GM19468 (cell line): Measurements from ENCODE around the gene HOXB7.

Source experiments
- ATAC-seq: cut with Tn5 transposase; IDR thresholded peaks from one replicate; pipeline ENCODE4 v1.9.1; 2021; ENCODE audit warnings: mild to moderate bottlenecking, moderate library complexity, moderate number of reproducible peaks; ENCODE audit not compliant: unreplicated experiment; ENCODE audit errors: extremely low read depth

The HOXB7 gene

GRCh38 chr17:48597778-48598631 is 12.8 kb downstream of the HOXB7 start:
- ATAC-seq: no peak

- no peak for ATAC-seq
These were observed 13.4 kb downstream of the HOXB7 start for GRCh38 chr17:48597528-48597777.

DNA sequence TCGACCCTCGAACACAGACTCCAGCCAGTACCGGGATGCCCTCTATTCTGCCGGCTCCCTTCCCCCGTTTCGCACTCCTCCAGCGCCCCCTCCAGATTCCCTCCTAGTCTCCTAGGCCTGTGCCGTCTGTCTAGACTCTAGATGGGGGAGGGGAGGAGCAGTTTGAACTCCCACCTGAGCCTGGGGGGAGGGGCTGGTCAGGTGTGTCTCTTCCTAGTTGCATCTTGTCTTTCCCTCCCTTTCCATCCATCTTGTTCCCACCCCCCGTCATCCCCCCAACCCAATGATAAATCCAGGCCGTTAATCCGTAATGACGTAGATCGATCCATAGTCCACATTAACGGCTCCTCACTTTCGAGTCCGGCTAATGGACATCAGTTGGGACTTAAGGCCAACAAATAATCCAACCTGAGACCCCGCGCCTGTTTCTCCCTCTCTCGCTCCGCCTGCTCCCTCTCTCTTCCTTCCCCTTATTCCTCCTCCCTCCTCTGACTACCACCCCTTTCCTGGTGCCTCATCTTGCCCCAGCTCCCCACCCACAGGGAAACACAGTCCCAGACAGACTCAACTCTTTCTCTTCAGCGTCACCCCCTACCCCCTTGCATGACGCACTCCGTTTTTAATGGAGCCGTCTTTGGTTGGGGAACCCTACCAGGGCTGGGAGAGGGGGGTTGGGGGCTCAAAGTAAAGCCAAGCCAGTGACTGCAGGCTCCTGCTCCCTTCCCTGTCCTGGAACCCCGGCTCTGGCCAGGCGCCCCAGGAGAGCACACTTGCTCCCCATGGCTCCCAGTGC is 13.9 kb downstream of the HOXB7 start:
- ATAC-seq: no peak

- no peak for ATAC-seq
These were observed 14.7 kb downstream of the HOXB7 start for GRCh38 chr17:48596000-48596734.

GRCh38 chr17:48595278-48595999 is 15.4 kb downstream of the HOXB7 start:
- ATAC-seq: no peak

- ATAC-seq: no peak
These were observed 16.1 kb downstream of the HOXB7 start for GRCh38 chr17:48594538-48595277.

GRCh38 chr17:48593840-48594537 is 16.8 kb downstream of the HOXB7 start:
- no peak for ATAC-seq

GRCh38 chr17:48593126-48593829 is 17.5 kb downstream of the HOXB7 start, which contains the start of gene HOXB5:
Gene HOXB5, minus strand, starts transcription at chr17:48593779. Its CDS starts 97 bp downstream, at chr17:48593682.
- ATAC-seq: no peak

DNA sequence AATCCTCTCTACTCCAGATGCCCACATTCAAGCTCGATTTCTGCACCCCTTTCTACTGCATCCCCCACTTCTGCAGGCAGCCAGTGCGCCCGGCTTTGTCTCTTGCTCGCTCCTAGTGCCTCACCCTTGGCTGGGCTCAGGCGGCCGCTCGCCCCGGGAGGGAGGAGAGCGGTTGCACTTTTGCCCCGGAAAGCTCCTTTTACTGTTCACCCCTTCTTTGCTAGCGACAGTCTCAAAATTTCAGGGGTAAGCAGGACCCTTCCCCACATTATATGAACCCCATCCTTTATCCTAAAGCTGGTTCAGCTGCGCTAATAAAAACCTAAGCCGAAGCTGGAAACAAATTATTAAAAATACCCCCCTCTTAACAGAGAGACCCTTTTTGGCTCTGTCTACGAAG is 18.2 kb downstream of the HOXB7 start:
- no peak for ATAC-seq

DNA sequence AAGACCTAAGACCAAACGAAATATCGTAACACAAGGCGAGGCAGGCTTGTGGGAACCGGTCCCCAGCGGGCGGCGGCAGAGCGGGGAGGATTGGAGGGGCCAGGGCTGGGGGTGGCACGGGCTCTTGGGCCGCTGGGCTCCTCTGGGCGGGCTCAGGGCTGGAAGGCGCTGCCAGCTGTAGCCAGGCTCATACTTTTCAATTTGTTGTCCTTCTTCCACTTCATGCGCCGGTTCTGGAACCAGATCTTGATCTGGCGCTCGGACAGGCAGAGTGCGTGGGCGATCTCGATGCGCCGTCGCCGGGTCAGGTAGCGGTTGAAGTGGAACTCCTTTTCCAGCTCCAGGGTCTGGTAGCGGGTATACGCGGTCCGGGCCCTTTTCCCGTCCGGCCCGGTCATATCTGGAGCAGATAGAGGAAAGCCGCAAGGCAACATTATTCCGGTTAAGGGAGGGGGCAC is 18.7 kb downstream of the HOXB7 start:
- no peak for ATAC-seq

- ATAC-seq: no peak
These were observed 19.4 kb downstream of the HOXB7 start for GRCh38 chr17:48591255-48592056.

GRCh38 chr17:48590607-48591161 is 20.1 kb downstream of the HOXB7 start:
- ATAC-seq: no peak

DNA sequence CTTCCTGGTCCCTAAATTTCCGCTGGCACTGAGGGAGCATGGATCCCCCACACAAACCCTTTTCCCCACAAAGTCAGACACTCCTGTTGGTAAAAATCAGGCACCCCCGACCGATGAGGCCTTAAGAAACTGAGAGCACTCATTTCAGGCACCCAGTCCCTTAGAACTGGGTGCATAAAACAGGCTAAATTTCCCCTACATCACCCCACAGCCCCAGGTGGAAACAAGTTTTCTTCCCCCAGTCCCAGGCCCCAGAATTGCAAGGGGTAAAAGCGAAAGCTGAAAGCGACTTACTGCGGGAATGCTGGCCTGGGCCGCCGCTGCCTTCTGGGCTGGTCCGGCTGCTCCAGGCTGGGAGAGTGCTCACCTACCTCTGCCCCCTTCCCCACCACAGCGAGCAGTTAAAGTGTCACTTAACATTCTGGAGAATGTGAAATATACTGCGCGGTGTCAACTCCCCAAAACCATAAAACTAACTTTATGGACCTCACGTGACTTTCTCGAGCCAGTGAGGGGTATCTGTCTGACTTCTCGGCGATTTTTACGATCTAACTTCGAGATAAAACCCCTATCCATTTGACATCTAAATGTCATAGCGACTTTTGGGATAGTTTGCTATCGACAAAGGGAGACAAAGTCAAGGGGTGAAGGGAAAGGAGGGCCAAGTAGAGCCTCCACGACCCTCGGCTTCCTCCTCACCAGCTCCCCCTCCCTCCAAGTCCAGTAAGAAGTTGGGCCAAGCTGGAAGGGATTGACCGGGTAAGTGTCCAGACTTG is 20.8 kb downstream of the HOXB7 start, which contains the start of gene HOXB3:
Gene HOXB3, minus strand, starts transcription at position 411 of the 776 bp plus-strand sequence. CDS start 37,767 bp downstream, outside the sequence.
- ATAC-seq: no peak

DNA sequence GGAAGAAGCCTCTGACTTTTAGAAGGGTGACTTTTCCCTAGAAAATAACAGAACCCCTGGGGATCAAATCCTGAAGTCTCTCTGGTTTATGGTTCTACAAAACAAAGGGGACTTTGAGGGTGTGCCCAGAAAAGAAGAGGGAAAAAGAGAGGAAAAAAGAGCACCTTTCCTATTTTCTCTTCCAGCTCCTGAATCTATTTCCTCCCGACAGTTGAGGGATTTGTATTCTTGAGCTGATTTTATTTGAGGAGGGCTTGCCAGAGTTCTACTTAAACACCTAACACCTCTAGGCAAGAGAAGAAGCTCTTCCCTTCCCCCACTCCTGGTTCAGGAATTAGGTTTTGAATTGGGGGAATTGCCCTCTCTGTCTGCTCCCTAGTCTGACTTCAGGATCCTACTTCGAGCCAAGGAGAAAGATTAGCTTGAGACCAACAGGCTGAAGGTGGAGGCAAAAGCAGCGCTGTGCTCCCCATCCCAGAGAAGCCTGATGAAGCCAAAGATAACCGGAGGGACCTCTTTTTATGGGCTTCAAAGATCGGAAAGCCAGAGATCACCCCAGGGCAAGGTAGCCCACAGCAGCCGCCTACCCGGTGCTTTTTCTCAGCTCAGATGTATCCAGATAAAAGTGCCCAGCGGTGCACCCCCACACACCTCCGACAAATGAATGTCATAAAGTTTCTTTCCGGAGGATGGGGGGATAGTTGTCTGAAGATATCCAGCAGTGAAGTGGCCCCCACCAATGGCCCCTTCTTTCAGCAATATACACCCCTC is 21.6 kb downstream of the HOXB7 start:
- ATAC-seq: no peak

DNA sequence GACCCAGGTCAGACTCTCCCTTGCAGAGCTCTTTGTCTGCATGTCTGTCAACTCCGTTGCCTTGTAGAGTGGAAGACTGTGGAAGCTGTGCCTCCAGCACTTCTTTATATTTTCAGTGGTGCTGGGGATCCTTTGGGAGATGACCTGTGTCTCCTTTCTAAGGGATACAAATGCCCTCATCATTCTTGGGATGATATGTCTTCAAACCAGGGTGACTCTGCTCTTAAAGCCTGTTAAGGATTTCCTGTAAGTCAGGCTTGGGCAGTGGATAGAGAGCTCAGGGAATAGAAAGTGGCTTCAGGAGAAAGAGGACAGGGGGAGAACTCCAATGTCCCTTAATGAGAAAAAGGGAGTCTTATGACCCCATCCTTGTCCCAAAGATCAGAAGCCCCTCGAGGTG is 22.3 kb downstream of the HOXB7 start:
- ATAC-seq: no peak

GRCh38 chr17:48588074-48588415 is 22.8 kb downstream of the HOXB7 start:
- no peak for ATAC-seq
